Subcutaneous abdominal adipose tissue (tissue), 5 donors: Measurements from ENCODE around the gene INKA2.

Source experiments
- H3K27ac ChIP-seq: one replicate; pipeline ENCODE4 v1.7.0; 2013; ENCODE audit warnings: low read depth, mild to moderate bottlenecking, inconsistent platforms, low read length, moderate library complexity
- H3K27me3 ChIP-seq, 5 donors: one replicate each; pipeline ENCODE4 v1.7.0; 2013; ENCODE audit warnings: low read length in 5 of 5, inconsistent platforms in 1 of 5; ENCODE audit not compliant: control insufficient read depth in 5 of 5, insufficient read depth in 4 of 5
- H3K36me3 ChIP-seq, 5 donors: one replicate each; pipeline ENCODE4 v1.7.0; 2013; ENCODE audit warnings: low read length in 5 of 5; ENCODE audit not compliant: control insufficient read depth in 5 of 5, insufficient read depth in 5 of 5
- H3K4me1 ChIP-seq, 5 donors: one replicate each; pipeline ENCODE4 v1.7.0; 2013; ENCODE audit warnings: low read length in 5 of 5, mild to moderate bottlenecking in 3 of 5, moderate library complexity in 1 of 5; ENCODE audit not compliant: control insufficient read depth in 5 of 5, insufficient read depth in 5 of 5
- H3K4me3 ChIP-seq, 5 donors: one replicate each; pipeline ENCODE4 v1.7.0; 2013; ENCODE audit warnings: low read length in 5 of 5, low read depth in 1 of 5
- H3K9ac ChIP-seq, 5 donors: one replicate each; pipeline ENCODE4 v1.7.0; 2013; ENCODE audit warnings: low read length in 5 of 5, mild to moderate bottlenecking in 4 of 5, moderate library complexity in 3 of 5
- H3K9me3 ChIP-seq, 5 donors: one replicate each; pipeline ENCODE4 v1.7.0; 2013; ENCODE audit warnings: low read length in 5 of 5; ENCODE audit not compliant: control insufficient read depth in 5 of 5
- donor health status: healthy.
- donor health status: healthy.
- donor health status: healthy.
- donor health status: healthy.
- donor health status: healthy.

INKA2 gene

DNA sequence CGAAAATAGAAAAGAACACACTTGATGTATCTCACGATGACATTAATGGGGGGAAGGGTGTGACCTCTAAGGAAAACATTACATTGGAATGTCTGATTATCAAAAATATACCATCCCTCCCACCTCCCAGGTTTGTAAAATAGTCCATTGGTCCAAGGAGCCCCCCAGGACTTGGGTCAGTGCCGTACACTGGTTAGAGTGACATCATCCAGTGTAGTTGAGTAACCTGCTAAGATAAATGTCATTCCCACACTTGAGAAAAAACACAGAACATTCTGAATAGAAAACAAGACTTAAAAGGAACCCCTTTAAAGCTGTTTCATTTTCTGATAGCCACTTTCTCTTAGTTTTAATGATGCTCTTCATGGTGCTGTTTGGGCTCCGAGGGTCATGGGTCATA lies 31.7 kb upstream of the INKA2 start:
- Histone ChIP-seq H3K9me3 (no peaks in the 10 kb centered on the region), H3K36me3 (peaks cover 15 to 27% (median 18%) of the 10 kb centered on the region in 5 donors), H3K27ac (no peak overlapping the region), H3K4me3 (no peak overlapping the region), H3K4me1 (peaks cover 0 to 3% (median 0%) of the 10 kb centered on the region in 5 donors), H3K9ac (no peak overlapping the region), H3K27me3 (no peaks in the 10 kb centered on the region)

DNA sequence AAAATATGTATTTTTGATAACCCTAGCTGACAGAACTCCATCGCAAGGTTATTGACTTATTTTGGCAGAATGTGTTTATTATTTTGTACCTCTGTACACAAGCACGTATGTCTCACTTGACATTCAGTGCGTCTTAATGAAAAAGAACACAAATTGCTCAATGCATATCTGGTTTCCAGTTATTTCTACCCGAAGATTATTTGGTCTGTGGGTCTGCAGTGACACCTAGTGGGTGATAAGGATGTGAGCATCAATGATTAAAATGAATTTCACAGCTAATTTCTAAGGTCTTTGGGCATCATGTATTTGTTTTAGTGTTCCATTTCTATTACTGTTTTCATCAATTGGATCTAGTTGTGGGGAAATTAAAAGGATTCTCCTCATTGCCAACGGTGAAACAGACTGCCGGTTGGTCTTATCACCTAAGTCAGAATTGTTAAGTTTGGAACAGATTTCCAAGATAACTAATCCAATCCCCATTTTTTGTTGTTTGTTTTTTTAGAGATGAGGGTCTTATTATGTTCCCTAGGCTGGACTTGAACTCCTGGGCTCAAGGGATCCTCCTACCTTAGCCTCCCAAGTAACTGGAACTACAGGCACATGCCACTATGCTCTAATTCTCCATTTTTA lies 30.4 kb upstream of the INKA2 start:
- no peaks in the 10 kb centered on the region for H3K9me3 ChIP-seq
- peaks cover 27 to 36% (median 31%) of the 10 kb centered on the region in 5 donors for H3K36me3 ChIP-seq
- H3K9ac ChIP-seq = peak overlapping the region in 3 of 5 donors; percentile 8 to 60 (median 47)
- H3K27me3 ChIP-seq = no peaks in the 10 kb centered on the region
- peaks cover 0 to 3% (median 0%) of the 10 kb centered on the region in 5 donors for H3K4me1 ChIP-seq
- H3K4me3 ChIP-seq = no peak overlapping the region
- H3K27ac ChIP-seq = no peak overlapping the region

DNA sequence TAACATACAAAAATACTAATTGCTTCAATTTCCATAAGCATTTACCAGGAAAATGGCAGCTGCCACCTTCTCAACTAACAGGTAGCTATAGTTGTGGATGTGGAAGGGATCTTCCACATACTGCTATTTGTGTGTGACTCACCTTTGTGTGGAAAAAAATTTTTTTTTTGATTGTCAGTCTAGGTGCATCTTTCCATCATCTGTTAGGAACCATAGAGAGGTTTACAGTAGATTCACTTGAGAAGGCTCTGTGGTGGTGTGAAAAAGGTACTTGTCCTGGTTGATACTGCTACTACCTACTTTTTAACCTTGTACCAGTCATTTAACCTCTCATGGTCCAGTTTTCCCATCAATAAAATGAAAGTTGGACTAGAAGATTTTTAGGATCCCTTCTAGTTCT lies 29.4 kb upstream of the INKA2 start:
- H3K9me3 ChIP-seq = no peaks in the 10 kb centered on the region
- H3K27me3 ChIP-seq = no peaks in the 10 kb centered on the region
- no peak overlapping the region for H3K27ac ChIP-seq
- peaks cover 0 to 3% (median 0%) of the 10 kb centered on the region in 5 donors for H3K4me1 ChIP-seq
- no peak overlapping the region for H3K9ac ChIP-seq
- H3K4me3 ChIP-seq = no peak overlapping the region
- H3K36me3 ChIP-seq = peaks cover 30 to 45% (median 38%) of the 10 kb centered on the region in 5 donors

DNA sequence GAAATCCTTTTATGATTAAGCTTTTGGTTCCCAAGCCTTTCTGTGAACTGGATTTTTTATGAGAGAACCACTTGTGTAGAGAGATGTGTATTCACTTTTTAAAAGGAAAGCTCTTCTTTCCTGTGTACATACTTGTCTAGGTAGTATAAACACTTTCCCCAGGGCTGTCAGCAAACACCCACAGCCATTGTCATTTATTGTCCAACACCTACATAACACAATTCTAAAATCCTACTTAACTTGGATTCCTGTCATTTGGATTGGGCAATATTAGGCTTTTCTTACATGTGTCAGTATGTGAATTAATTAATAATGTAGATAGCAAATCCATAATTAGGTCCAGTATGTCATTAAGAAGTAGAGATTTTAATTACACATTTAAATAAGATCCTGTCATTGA lies 28.8 kb upstream of the INKA2 start:
- Histone ChIP-seq H3K4me1 (peaks cover 0 to 3% (median 0%) of the 10 kb centered on the region in 5 donors), H3K27ac (no peak overlapping the region), H3K9me3 (no peaks in the 10 kb centered on the region), H3K9ac (no peak overlapping the region), H3K4me3 (no peak overlapping the region), H3K27me3 (no peaks in the 10 kb centered on the region), H3K36me3 (peaks cover 34 to 50% (median 39%) of the 10 kb centered on the region in 5 donors)

DNA sequence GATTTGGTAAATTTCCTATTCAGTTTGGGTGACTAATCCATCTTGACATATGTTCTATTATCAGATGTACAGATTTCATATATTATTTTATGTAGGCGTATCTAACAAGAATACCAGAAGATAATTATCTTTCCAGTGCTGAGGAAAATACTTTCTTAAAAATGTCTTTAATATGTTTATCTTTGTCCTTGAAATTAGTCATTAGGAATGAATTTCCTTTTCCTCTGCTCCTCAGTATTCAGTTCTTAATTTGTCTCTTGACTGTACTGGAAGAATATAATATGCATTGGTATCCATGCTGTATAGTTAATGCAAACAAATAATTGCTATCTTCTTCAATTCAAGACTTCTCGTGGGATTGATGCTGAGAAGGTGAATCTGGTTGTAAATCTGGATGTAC lies 23.1 kb upstream of the INKA2 start:
- no peaks in the 10 kb centered on the region for H3K27me3 ChIP-seq
- H3K4me3 ChIP-seq = no peak overlapping the region
- H3K27ac ChIP-seq = no peak overlapping the region
- peaks cover 0 to 3% (median 0%) of the 10 kb centered on the region in 5 donors for H3K4me1 ChIP-seq
- H3K9me3 ChIP-seq = no peaks in the 10 kb centered on the region
- H3K36me3 ChIP-seq = peaks cover 54 to 72% (median 65%) of the 10 kb centered on the region in 5 donors
- H3K9ac ChIP-seq = no peak overlapping the region

DNA sequence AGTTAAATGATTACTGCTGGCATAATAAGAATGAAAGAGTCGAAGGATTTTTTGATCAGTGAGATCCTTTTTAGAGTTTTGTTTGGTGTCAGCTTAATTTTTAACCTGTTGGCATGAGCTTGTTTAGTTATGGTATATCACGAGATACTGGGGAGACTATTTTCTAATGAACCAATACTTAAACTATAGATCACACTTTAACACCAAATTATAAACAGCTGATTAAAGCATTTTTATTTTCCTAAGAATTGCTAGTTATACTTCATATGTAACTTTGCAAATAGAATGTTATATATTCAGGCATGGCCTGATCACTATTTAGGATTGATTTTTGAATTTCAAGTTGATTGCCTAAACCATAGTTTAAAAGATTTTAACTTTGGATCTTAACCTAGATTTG lies 22.5 kb upstream of the INKA2 start:
- Histone ChIP-seq H3K36me3 (peaks cover 51 to 66% (median 60%) of the 10 kb centered on the region in 5 donors), H3K9ac (peak overlapping the region in 1 of 5 donors; percentile 47), H3K27me3 (no peaks in the 10 kb centered on the region), H3K27ac (no peak overlapping the region), H3K4me1 (peaks cover 0 to 9% (median 5%) of the 10 kb centered on the region in 5 donors), H3K9me3 (no peaks in the 10 kb centered on the region), H3K4me3 (no peak overlapping the region)

DNA sequence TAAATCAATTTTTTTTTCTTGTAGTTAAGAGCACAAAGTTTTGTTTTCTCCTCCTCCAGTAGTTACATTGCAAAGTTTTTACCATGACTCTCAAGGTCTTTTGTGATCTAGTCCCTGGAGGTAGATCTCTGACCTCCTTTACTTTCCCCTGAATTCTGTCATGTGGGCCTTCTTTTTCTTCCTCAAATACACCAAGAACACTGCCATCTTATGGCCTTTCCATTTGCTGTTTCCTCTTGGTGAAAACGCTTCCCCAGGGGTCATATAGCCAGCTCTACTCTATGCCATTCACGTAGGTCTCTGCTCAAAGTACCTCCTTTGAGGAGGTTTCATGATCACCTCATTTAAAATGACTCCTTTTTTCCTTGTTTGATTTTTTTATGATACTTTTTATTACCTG lies 19.2 kb upstream of the INKA2 start:
- peaks cover 0 to 22% (median 21%) of the 10 kb centered on the region in 5 donors for H3K4me1 ChIP-seq
- no peaks in the 10 kb centered on the region for H3K9me3 ChIP-seq
- no peak overlapping the region for H3K27ac ChIP-seq
- peaks cover 28 to 38% (median 37%) of the 10 kb centered on the region in 5 donors for H3K36me3 ChIP-seq
- peak overlapping the region in 1 of 5 donors; percentile 28 for H3K9ac ChIP-seq
- H3K4me3 ChIP-seq = no peak overlapping the region
- no peaks in the 10 kb centered on the region for H3K27me3 ChIP-seq

DNA sequence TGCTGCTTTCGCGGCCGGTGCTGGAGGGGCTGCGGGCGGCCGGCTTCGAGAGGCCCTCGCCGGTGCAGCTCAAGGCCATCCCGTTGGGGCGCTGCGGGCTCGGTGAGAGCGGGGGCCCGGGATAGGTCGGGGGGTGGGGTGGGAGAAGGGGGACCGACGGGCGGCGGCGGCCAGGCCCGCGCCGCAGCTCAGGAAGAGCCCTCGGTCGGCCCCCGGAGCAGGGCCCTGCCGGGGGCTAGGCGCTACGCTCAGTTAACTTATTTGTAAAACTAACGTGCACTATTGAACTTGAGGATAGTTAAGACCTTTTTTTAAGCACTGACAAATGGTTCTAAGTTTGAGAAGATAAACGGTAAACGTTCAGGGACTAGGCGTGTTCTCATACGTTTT lies 16.9 kb upstream of the INKA2 start:
- Histone ChIP-seq H3K27me3 (no peaks in the 10 kb centered on the region), H3K4me3 (peak overlapping the region; percentile 70 to 89 (median 86)), H3K36me3 (peaks cover 11 to 21% (median 18%) of the 10 kb centered on the region in 5 donors), H3K4me1 (peaks cover 0 to 26% (median 21%) of the 10 kb centered on the region in 5 donors), H3K27ac (peak overlapping the region; percentile 90), H3K9me3 (no peaks in the 10 kb centered on the region), H3K9ac (peak overlapping the region; percentile 85 to 93 (median 90))

DNA sequence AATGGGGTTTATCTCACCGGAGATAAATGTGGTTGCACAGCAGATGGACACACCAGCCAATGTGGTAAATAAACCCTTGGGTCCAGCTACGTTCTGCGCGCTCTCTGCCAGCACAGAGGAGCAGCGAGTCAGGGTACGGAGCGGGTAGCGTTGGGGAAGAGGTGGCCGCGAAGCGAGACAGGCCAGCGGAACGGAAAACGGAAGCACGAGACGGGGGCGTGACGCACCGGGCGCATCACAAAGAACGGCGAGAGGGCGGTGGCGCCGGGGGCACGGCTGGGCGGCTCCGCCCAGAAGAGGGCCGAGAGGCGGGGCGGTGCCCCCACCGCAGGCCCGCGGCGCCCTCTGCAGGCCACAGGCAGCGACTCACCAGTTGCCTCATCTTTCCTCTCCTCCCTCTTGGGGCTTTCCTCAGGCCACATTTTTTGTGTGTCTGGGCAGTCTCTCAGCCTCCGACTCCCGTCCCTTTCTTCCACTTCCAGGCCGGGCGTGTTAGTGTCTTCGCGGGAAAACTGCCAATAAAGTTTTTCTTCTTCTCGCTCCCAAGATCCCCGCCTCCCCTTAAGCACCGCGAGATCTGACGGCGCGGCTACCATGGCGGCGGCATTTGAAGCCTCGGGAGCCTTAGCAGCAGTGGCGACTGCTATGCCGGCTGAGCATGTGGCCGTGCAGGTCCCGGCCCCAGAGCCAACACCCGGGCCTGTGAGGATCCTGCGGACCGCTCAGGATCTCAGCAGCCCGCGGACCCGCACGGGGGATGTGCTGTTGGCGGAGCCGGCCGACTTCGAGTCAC lies 16.3 kb upstream of the INKA2 start, which contains the start of gene DDX20:
DDX20 (plus strand) TSS at position 571 of the 793 bp plus-strand sequence; CDS start at position 595, 24 bp downstream.
- no peaks in the 10 kb centered on the region for H3K9me3 ChIP-seq
- no peaks in the 10 kb centered on the region for H3K27me3 ChIP-seq
- H3K27ac ChIP-seq = peak within 1 kb of the TSS; percentile 90
- H3K9ac ChIP-seq = peak within 1 kb of the TSS; percentile 85 to 93 (median 90)
- peaks cover 5 to 16% (median 12%) of the 10 kb centered on the region in 5 donors for H3K36me3 ChIP-seq
- peaks cover 0 to 26% (median 21%) of the 10 kb centered on the region in 5 donors for H3K4me1 ChIP-seq
- H3K4me3 ChIP-seq = peak within 1 kb of the TSS; percentile 80 to 97 (median 88)

DNA sequence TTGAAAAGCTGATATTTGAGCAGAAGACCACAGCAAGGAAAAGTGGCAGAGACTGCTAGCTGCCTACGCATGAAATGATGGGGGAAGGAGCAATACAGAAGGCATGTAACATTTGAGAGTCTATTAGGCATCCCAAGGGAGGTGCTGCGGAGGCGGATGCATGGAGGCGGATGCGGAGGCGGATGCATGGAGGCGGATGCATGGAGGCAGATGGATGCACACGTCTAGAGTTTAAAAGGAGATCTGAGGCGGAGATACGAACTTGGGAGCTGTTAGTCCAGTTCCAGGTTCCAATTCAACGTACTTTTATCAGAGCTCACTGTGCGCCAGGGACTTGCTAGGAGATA lies 15.8 kb upstream of the INKA2 start:
- Histone ChIP-seq H3K27me3 (no peaks in the 10 kb centered on the region), H3K4me1 (peaks cover 0 to 26% (median 21%) of the 10 kb centered on the region in 5 donors), H3K4me3 (peak overlapping the region; percentile 80 to 97 (median 88)), H3K9me3 (no peaks in the 10 kb centered on the region), H3K36me3 (peaks cover 2 to 10% (median 6%) of the 10 kb centered on the region in 5 donors), H3K27ac (peak overlapping the region; percentile 90), H3K9ac (peak overlapping the region; percentile 49 to 92 (median 85))
